COLO829 (cell line): Measurements from ENCODE around the gene C1orf87.

Source experiments
- DNase-seq: peaks from one replicate; pipeline ENCODE4 v3.0.0; 2012; ENCODE audit warnings: low spot score

The C1orf87 gene

DNA sequence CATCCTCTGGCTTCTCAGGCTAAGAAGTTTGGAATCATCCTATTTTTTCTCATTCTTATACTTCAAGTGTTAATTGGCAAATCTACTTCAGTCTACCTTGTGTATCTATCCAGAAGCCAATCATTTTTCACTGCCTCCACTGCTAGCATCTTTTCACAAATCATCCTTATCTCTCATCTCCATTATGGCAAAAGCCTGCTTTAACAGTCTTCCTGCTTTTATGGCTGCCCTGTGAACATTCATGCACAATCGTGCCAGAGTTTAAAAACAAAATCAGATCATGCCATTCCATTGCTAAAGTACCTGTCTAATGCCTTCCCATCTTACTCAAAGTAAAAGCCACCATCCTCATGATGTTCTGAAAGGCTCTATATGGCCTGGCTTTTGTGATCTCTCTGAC is 127.8 kb downstream of the C1orf87 start:
- no peak for DNase-seq
